K562 (cell line): Measurements from ENCODE around the gene PYGO2. TPM values are rescaled to one million over a fixed set of nuclear protein-coding genes. Genes with fewer than 3 reads are reported as not detected.

ENCODE experiments used
- ARID1B ChIP-seq: fragments of 450-650 bp; IDR thresholded peaks from 2 replicates; pipeline ENCODE4 v1.6.1; 2016; ENCODE audit warnings: antibody characterized with exemption, mild to moderate bottlenecking, inconsistent platforms
- CXXC5 ChIP-seq: fragments of 250-450 bp; sonication (Bioruptor Pico); IDR thresholded peaks from 2 replicates; pipeline ENCODE4 v1.8.0; 2022; ENCODE audit warnings: inconsistent platforms, mild to moderate bottlenecking, moderate library complexity
- ESRRA ChIP-seq: fragments of 450-650 bp; IDR thresholded peaks from 2 replicates; pipeline ENCODE4 v1.6.1; 2014; ENCODE audit warnings: low read depth, mild to moderate bottlenecking, moderate library complexity, borderline replicate concordance
- FOXK1 ChIP-seq: sonication (generic); formaldehyde crosslinking; IDR thresholded peaks from 2 replicates; pipeline ENCODE4 v1.8.0; 2022; ENCODE audit warnings: missing genetic modification reagents, mild to moderate bottlenecking, borderline replicate concordance
- GATA2 ChIP-seq: sonication (generic); formaldehyde crosslinking; IDR thresholded peaks from 2 replicates; pipeline ENCODE4 v1.4.0; 2020; ENCODE audit warnings: mild to moderate bottlenecking, missing genetic modification reagents
- GMEB1 ChIP-seq: fragments of 250-450 bp; sonication (Bioruptor Pico); IDR thresholded peaks from 2 replicates; pipeline ENCODE4 v1.4.0; 2020; ENCODE audit warnings: mild to moderate bottlenecking
- MEIS2 ChIP-seq: fragments of 450-650 bp; IDR thresholded peaks from 2 replicates; pipeline ENCODE4 v1.6.1; 2014; ENCODE audit warnings: mild to moderate bottlenecking; ENCODE audit not compliant: partially characterized antibody
- NCOA4 ChIP-seq: fragments of 450-650 bp; IDR thresholded peaks from 2 replicates; pipeline ENCODE4 v1.6.1; 2018; ENCODE audit warnings: mild to moderate bottlenecking; ENCODE audit not compliant: partially characterized antibody
- NELFE ChIP-seq: IDR thresholded peaks from 2 replicates; pipeline ENCODE4 v1.6.1; 2011; ENCODE audit warnings: mild to moderate bottlenecking; ENCODE audit not compliant: insufficient read depth, insufficient read length
- PHB ChIP-seq: fragments of 250-450 bp; sonication (Bioruptor Pico); IDR thresholded peaks from 2 replicates; pipeline ENCODE4 v1.5.0; 2021
- PRDM10 ChIP-seq: fragments of 450-650 bp; IDR thresholded peaks from 2 replicates; pipeline ENCODE4 v1.6.1; 2018; ENCODE audit not compliant: partially characterized antibody
- RBFOX2 ChIP-seq: fragments of 200-400 bp; formaldehyde crosslinking; IDR thresholded peaks from 2 replicates; pipeline ENCODE4 v1.6.1; 2017; ENCODE audit warnings: low read depth, mild to moderate bottlenecking, low read length, moderate library complexity
- RFX1 ChIP-seq: fragments of 450-650 bp; IDR thresholded peaks from 2 replicates; pipeline ENCODE4 v1.6.1; 2016; ENCODE audit warnings: mild to moderate bottlenecking, moderate library complexity
- RHOXF2B ChIP-seq: fragments of 250-450 bp; sonication (Bioruptor Pico); conservative IDR thresholded peaks from 2 replicates; pipeline ENCODE4 v1.5.1; 2021
- SUPT5H ChIP-seq: fragments of 450-650 bp; IDR thresholded peaks from 2 replicates; pipeline ENCODE4 v1.6.1; 2016
- ZFP30 ChIP-seq: fragments of 250-450 bp; sonication (Bioruptor Pico); IDR thresholded peaks from 2 replicates; pipeline ENCODE4 v1.8.0; 2022; ENCODE audit warnings: moderate library complexity, mild to moderate bottlenecking, inconsistent platforms, borderline replicate concordance
- ZHX1 ChIP-seq: fragments of 150-350 bp; conservative IDR thresholded peaks from 2 replicates; pipeline ENCODE4 v1.6.1; 2014; ENCODE audit warnings: low read length
- ZNF696 ChIP-seq: fragments of 250-450 bp; sonication (Bioruptor Pico); conservative IDR thresholded peaks from 2 replicates; pipeline ENCODE4 v1.4.0; 2020; ENCODE audit warnings: mild to moderate bottlenecking, moderate library complexity
- polyA plus RNA-seq, 8 experiments: library from polyadenylated mRNA; depleted of rRNA in 4 of 8; stranded (reverse) in 5 of 8; unstranded in 3 of 8; fragments of >200 nt; fragmentation: Nextera tagmentation in 2 of 8; fragmentation: Illumina TruSeq in 1 of 8; extraction: Ambion mirVana in 2 of 8; extraction: Trizol in 1 of 8; gene quantifications; 2 replicates each; pipeline versions ENCODE4 v1.2.1 to v1.2.3, GENCODE V29; 2011 to 2014; ENCODE audit warnings: inconsistent platforms in 1 of 8, missing spikeins in 1 of 8
- total RNA-seq, 7 experiments: library from RNA; depleted of rRNA in 6 of 7; stranded (reverse); fragments of >200 nt in 6 of 7; fragmentation: Illumina TruSeq in 2 of 7; extraction: Trizol in 2 of 7; gene quantifications; 2 replicates each; pipeline versions ENCODE4 v1.2.1 to v1.2.3, GENCODE V29; 2011 to 2021; ENCODE audit warnings: low replicate concordance in 1 of 7
- TF ChIP-seq, protein P1 (sequence below): fragments of 250-450 bp; sonication (Bioruptor Pico); IDR thresholded peaks from 2 replicates; pipeline ENCODE4 v1.4.0; 2020; ENCODE audit warnings: mild to moderate bottlenecking, moderate library complexity

The PYGO2 gene
- total and polyA plus RNA-seq, 9 of the 15 experiments (the other 6 are each of a cell fraction or from before 2014, with no cell fraction given) = 8.3 to 36.2 (median 18.2) TPM

- TF ChIP-seq PRDM10 = peak; percentile 19
- no peak for TF ChIP-seq ZFP30 (CRISPR knock-in tag)
- TF ChIP-seq MEIS2 = peak; percentile 61
- TF ChIP-seq ESRRA = no peak
- TF ChIP-seq RHOXF2B (CRISPR knock-in tag) = no peak
- no peak for TF ChIP-seq GMEB1 (CRISPR knock-in tag)
- TF ChIP-seq, protein P1, sequence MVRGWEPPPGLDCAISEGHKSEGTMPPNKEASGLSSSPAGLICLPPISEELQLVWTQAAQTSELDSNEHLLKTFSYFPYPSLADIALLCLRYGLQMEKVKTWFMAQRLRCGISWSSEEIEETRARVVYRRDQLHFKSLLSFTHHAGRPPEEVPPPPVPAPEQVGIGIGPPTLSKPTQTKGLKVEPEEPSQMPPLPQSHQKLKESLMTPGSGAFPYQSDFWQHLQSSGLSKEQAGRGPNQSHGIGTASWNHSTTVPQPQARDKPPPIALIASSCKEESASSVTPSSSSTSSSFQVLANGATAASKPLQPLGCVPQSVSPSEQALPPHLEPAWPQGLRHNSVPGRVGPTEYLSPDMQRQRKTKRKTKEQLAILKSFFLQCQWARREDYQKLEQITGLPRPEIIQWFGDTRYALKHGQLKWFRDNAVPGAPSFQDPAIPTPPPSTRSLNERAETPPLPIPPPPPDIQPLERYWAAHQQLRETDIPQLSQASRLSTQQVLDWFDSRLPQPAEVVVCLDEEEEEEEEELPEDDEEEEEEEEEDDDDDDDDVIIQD (CRISPR knock-in tag) = no peak
- TF ChIP-seq GATA2 (CRISPR knock-in tag) = peak; percentile 49
- TF ChIP-seq RBFOX2 = no peak
- TF ChIP-seq ZHX1 = no peak
- peak; percentile 44 for TF ChIP-seq CXXC5
- peak; percentile 88 for TF ChIP-seq SUPT5H
- TF ChIP-seq ARID1B = peak; percentile 77
- no peak for TF ChIP-seq PHB (CRISPR knock-in tag)
- no peak for TF ChIP-seq NCOA4
- no peak for TF ChIP-seq FOXK1 (CRISPR knock-in tag)
- TF ChIP-seq ZNF696 = no peak
- no peak for TF ChIP-seq NELFE
- no peak; the same call in 1 of the 2 replicates for TF ChIP-seq RFX1
Measured at GRCh38 chr1:154973344-154974101, 11.9 kb upstream of the PYGO2 start (continued).
